ENCODE measurements around the gene SPHK2.
"Not testable (repeated sequence)": the region's sequence is repeated elsewhere in the genome, so short reads cannot be mapped to it uniquely, and the experiment has no call there.

Gene SPHK2

GRCh38 chr19:48660852-48661710 lies 41.8 kb downstream of the SPHK2 start:
- DNase-seq, result peak; percentile 94

GRCh38 chr19:48661711-48662090 lies 42.4 kb downstream of the SPHK2 start:
- no peak for DNase-seq

- DNase-seq, result no peak
These were observed 44.4 kb downstream of the SPHK2 start for GRCh38 chr19:48663667-48664066.

GRCh38 chr19:48664476-48664875 lies 45.2 kb downstream of the SPHK2 start:
- no peak for DNase-seq

- DNase-seq, result no peak
These were observed 46.5 kb downstream of the SPHK2 start for GRCh38 chr19:48665786-48666185.

- no peak for DNase-seq
These were observed 49.0 kb downstream of the SPHK2 start for GRCh38 chr19:48668332-48668731.

- DNase-seq, result no peak
These were observed 49.5 kb downstream of the SPHK2 start for GRCh38 chr19:48668761-48669160.

GRCh38 chr19:48669903-48670668 lies 50.8 kb downstream of the SPHK2 start:
- DNase-seq, result no peak

- DNase-seq, result no peak
These were observed 51.6 kb downstream of the SPHK2 start for GRCh38 chr19:48670699-48671445.

GRCh38 chr19:48671446-48671995 lies 52.2 kb downstream of the SPHK2 start:
- DNase-seq, result no peak

GRCh38 chr19:48672994-48673393 lies 53.7 kb downstream of the SPHK2 start, which contains the start of gene NTN5:
Gene NTN5, minus strand, starts transcription at chr19:48673017. Its CDS starts 2,031 bp downstream, at chr19:48670986.
- DNase-seq, result no peak

GRCh38 chr19:48673436-48674100 lies 54.3 kb downstream of the SPHK2 start:
- DNase-seq, result no peak

- DNase-seq, result no peak
These were observed 55.0 kb downstream of the SPHK2 start for GRCh38 chr19:48674216-48674809.

GRCh38 chr19:48674921-48675824 lies 55.9 kb downstream of the SPHK2 start:
- peak; percentile 83 for DNase-seq

- DNase-seq, result no peak
These were observed 57.2 kb downstream of the SPHK2 start for GRCh38 chr19:48676487-48676886.

- no peak for DNase-seq
These were observed 57.6 kb downstream of the SPHK2 start for GRCh38 chr19:48676887-48677286.

- no peak for DNase-seq
These were observed 58.9 kb downstream of the SPHK2 start for GRCh38 chr19:48678201-48678600.

- DNase-seq, result not testable (repeated sequence)
These were observed 60.7 kb downstream of the SPHK2 start for GRCh38 chr19:48680006-48680405.

Measured in activated CD4-positive, alpha-beta T cell treated with anti-CD3 and anti-CD28 coated beads, Interleukin-2, Interleukin-6, amounts not matched to agents 100 ng/mL and 50 ng/mL, durations not matched to agents 16 hours and 8 hours (primary cell).